Anterior cingulate cortex (tissue), 58 donors: Measurements from ENCODE around the gene ATG7.
"Not testable (repeated sequence)": the region's sequence is repeated elsewhere in the genome, so short reads cannot be mapped to it uniquely, and the experiment has no call there.

Source experiments
- DNase-seq, 58 donors: peaks; one replicate each; lab custom pipeline; 2025; lab: John Stamatoyannopoulos, UW

ATG7 gene

GRCh38 chr3:11488356-11488755 is 216.2 kb downstream of the ATG7 start:
- DNase-seq: not testable (repeated sequence)

GRCh38 chr3:11494131-11494916 is 222.1 kb downstream of the ATG7 start:
- DNase-seq: no peak

- no peak for DNase-seq
Measured at GRCh38 chr3:11495948-11496557, 223.9 kb downstream of the ATG7 start.

- DNase-seq: no peak
Measured at GRCh38 chr3:11498177-11498576, 226.0 kb downstream of the ATG7 start.

GRCh38 chr3:11498646-11499045 is 226.4 kb downstream of the ATG7 start:
- DNase-seq: peak in 8 of 58 donors; percentile 6 to 27 (median 17)

- no peak for DNase-seq
Measured at GRCh38 chr3:11499144-11499543, 226.9 kb downstream of the ATG7 start.

GRCh38 chr3:11502413-11502812 is 230.2 kb downstream of the ATG7 start:
- DNase-seq: not testable (repeated sequence)

- no peak for DNase-seq
Measured at GRCh38 chr3:11507719-11508118, 235.5 kb downstream of the ATG7 start.

GRCh38 chr3:11508346-11509172 is 236.4 kb downstream of the ATG7 start:
- no peak for DNase-seq

GRCh38 chr3:11509173-11510000 is 237.2 kb downstream of the ATG7 start:
- DNase-seq: peak in 16 of 58 donors; percentile 11 to 52 (median 38)

GRCh38 chr3:11510001-11510340 is 237.8 kb downstream of the ATG7 start:
- DNase-seq: peak in 3 of 58 donors; percentile 14 to 34 (median 30)

- peak in 3 of 58 donors; percentile 19 to 30 (median 28) for DNase-seq
Measured at GRCh38 chr3:11510356-11510755, 238.2 kb downstream of the ATG7 start.

- DNase-seq: not testable (repeated sequence)
Measured at GRCh38 chr3:11511606-11512005, 239.4 kb downstream of the ATG7 start.

- DNase-seq: not testable (repeated sequence)
Measured at GRCh38 chr3:11513125-11513816, 241.1 kb downstream of the ATG7 start.

GRCh38 chr3:11513817-11514135 is 241.6 kb downstream of the ATG7 start:
- DNase-seq: peak in 8 of 58 donors; percentile 8 to 50 (median 32)

- DNase-seq: peak in 2 of 58 donors; percentile 14 to 26
Measured at GRCh38 chr3:11514191-11514821, 242.1 kb downstream of the ATG7 start.

GRCh38 chr3:11517601-11518000 is 245.4 kb downstream of the ATG7 start:
- DNase-seq: no peak

GRCh38 chr3:11521167-11521566 is 249.0 kb downstream of the ATG7 start:
- DNase-seq: no peak

GRCh38 chr3:11522398-11522715 is 250.2 kb downstream of the ATG7 start:
- no peak for DNase-seq
